GM12891 (cell line): ENCODE measurements around the gene NCKAP5.

Experiments used
- DNase-seq: peaks from one replicate; pipeline ENCODE4 v3.0.0; 2011; ENCODE audit warnings: low spot score; ENCODE audit not compliant: insufficient read length
- FAIRE-seq: peaks from 2 replicates; lab custom pipeline; 2011; peaks lifted over from hg19 to GRCh38; lab: Jason Lieb, UNC
- PAX5 ChIP-seq: IDR thresholded peaks from 2 replicates; pipeline ENCODE4 v1.6.1; 2011; ENCODE audit warnings: low read length, moderate library complexity, mild to moderate bottlenecking; ENCODE audit not compliant: insufficient read depth, severe bottlenecking
- POLR2A ChIP-seq: IDR thresholded peaks from 2 replicates; pipeline ENCODE4 v1.6.1; 2011; ENCODE audit warnings: low read depth, low read length, control low read depth
- POLR2AphosphoS5 ChIP-seq: IDR thresholded peaks from 2 replicates; pipeline ENCODE4 v1.6.1; 2011; ENCODE audit warnings: low read depth, low read length, control low read depth
- POU2F2 ChIP-seq: IDR thresholded peaks from 2 replicates; pipeline ENCODE4 v1.6.1; 2011; ENCODE audit warnings: low read depth, mild to moderate bottlenecking, control low read depth, low read length, moderate library complexity
- SPI1 ChIP-seq: IDR thresholded peaks from 2 replicates; pipeline ENCODE4 v1.6.1; 2011; ENCODE audit warnings: low read depth, low read length, control low read depth
- TAF1 ChIP-seq: IDR thresholded peaks from 2 replicates; pipeline ENCODE4 v1.6.1; 2011; ENCODE audit warnings: low read depth, low read length, control low read depth

Gene NCKAP5

GRCh38 chr2:133504566-133505505 lies 63.4 kb downstream of the NCKAP5 start:
- DNase-seq = no peak
- no peak for FAIRE-seq
- TF ChIP-seq POLR2A (no peak), TAF1 (no peak), SPI1 (no peak), PAX5 (no peak), POU2F2 (no peak), POLR2AphosphoS5 (no peak)

GRCh38 chr2:133503927-133504326 lies 64.3 kb downstream of the NCKAP5 start:
- TF ChIP-seq POU2F2 (no peak), POLR2A (no peak), SPI1 (no peak), TAF1 (no peak), PAX5 (no peak), POLR2AphosphoS5 (no peak)
- FAIRE-seq (no peak), DNase-seq (no peak)

GRCh38 chr2:133503323-133503722 lies 64.9 kb downstream of the NCKAP5 start:
- FAIRE-seq (no peak), DNase-seq (no peak)
- no peak for TF ChIP-seq POLR2A

GRCh38 chr2:133502678-133503077 lies 65.6 kb downstream of the NCKAP5 start:
- TF ChIP-seq PAX5 = no peak
- TF ChIP-seq SPI1 = no peak
- no peak for TF ChIP-seq POLR2A
- DNase-seq (no peak), FAIRE-seq (no peak)

GRCh38 chr2:133500917-133501316 lies 67.3 kb downstream of the NCKAP5 start:
- FAIRE-seq (no peak), DNase-seq (no peak)
- TF ChIP-seq PAX5 (no peak), POLR2AphosphoS5 (no peak), SPI1 (no peak), TAF1 (no peak), POU2F2 (no peak), POLR2A (no peak)

GRCh38 chr2:133498662-133499585 lies 69.3 kb downstream of the NCKAP5 start:
- FAIRE-seq (peak; percentile 9), DNase-seq (no peak)
- TF ChIP-seq POLR2AphosphoS5 = no peak
- no peak for TF ChIP-seq POLR2A
- TF ChIP-seq TAF1 = no peak
- TF ChIP-seq PAX5 = no peak
- TF ChIP-seq SPI1 = peak; percentile 52; the same call in 1 of the 2 replicates
- no peak for TF ChIP-seq POU2F2

GRCh38 chr2:133497951-133498565 lies 70.2 kb downstream of the NCKAP5 start:
- TF ChIP-seq POLR2A (no peak), POLR2AphosphoS5 (no peak), PAX5 (no peak)
- DNase-seq (no peak), FAIRE-seq (no peak)

- no peak for DNase-seq
Measured at GRCh38 chr2:133497270-133497893, 70.9 kb downstream of the NCKAP5 start.

GRCh38 chr2:133496501-133497269 lies 71.6 kb downstream of the NCKAP5 start:
- FAIRE-seq = no peak
- no peak for DNase-seq
- TF ChIP-seq TAF1 = no peak

More at GRCh38 chr2:133497270-133497893, 70.9 kb downstream of the NCKAP5 start:
- no peak for TF ChIP-seq POU2F2
- TF ChIP-seq SPI1 = no peak
- no peak for TF ChIP-seq TAF1
- TF ChIP-seq POLR2AphosphoS5 = no peak
- TF ChIP-seq POLR2A = no peak
- TF ChIP-seq PAX5 = no peak
- FAIRE-seq = no peak

GRCh38 chr2:133495226-133495625 lies 73.0 kb downstream of the NCKAP5 start:
- FAIRE-seq (no peak), DNase-seq (no peak)
- TF ChIP-seq POU2F2 (no peak), POLR2AphosphoS5 (no peak), SPI1 (no peak)
